Adipose tissue (tissue), 3 donors: ENCODE results near the gene PADI3. TPM values are rescaled to one million over a fixed set of nuclear protein-coding genes. Genes with fewer than 3 reads are reported as not detected.

ENCODE experiments used
- H3K27ac ChIP-seq: one replicate; pipeline ENCODE4 v1.5.1; 2013; ENCODE audit warnings: low read depth, low read length
- WGBS, 3 donors: extraction: QIAGEN DNeasy Blood & Tissue Kit; methylation state at CpG; one replicate each; pipeline ENCODE4 v1.1.7; 2013; 5-methylcytosine and 5-hydroxymethylcytosine counted together
- polyA plus RNA-seq, 3 donors: library from polyadenylated mRNA; stranded (reverse); fragments of 200-250 nt; gene quantifications; one replicate each; pipeline ENCODE4 v1.2.3, GENCODE V29; 2013
- donor health status: healthy with polysubstance abuse.
- donor health status: Bipolar disorder and iron deficiency.
- donor health status: healthy.

The PADI3 gene
- polyA plus RNA-seq, 3 donors, result not detected

GRCh38 chr1:17259233-17259873 lies 10.5 kb downstream of the PADI3 start:
- H3K27ac ChIP-seq, result no peak overlapping the region
- WGBS, 3 donors, result 72 to 82% (median 78%) methylated on average over 24 of the region's 24 CpGs

- WGBS, 3 donors, result 80 to 87% (median 86%) methylated on average over 7 of the region's 7 CpGs
These were observed 11.4 kb downstream of the PADI3 start for GRCh38 chr1:17260264-17260663.

GRCh38 chr1:17260738-17261137 lies 11.8 kb downstream of the PADI3 start:
- WGBS, 3 donors, result 80 to 84% (median 81%) methylated on average over 5 of the region's 5 CpGs
- no peak overlapping the region for H3K27ac ChIP-seq

More at GRCh38 chr1:17260264-17260663, 11.4 kb downstream of the PADI3 start:
- no peak overlapping the region for H3K27ac ChIP-seq

GRCh38 chr1:17263936-17264335 lies 15.0 kb downstream of the PADI3 start:
- no peak overlapping the region for H3K27ac ChIP-seq

- no peak overlapping the region for H3K27ac ChIP-seq
- 87 to 95% (median 94%) methylated on average over 5 of the region's 5 CpGs for WGBS, 3 donors
These were observed 15.6 kb downstream of the PADI3 start for GRCh38 chr1:17264470-17264869.

- WGBS, 3 donors, result 61 to 86% (median 81%) methylated on average over 2 of the region's 2 CpGs
These were observed 16.3 kb downstream of the PADI3 start for GRCh38 chr1:17265162-17265561.

GRCh38 chr1:17265950-17266349 lies 17.1 kb downstream of the PADI3 start:
- WGBS, 3 donors, result 83 to 89% (median 83%) methylated on average over 4 of the region's 4 CpGs
- H3K27ac ChIP-seq, result no peak overlapping the region

More at GRCh38 chr1:17265162-17265561, 16.3 kb downstream of the PADI3 start:
- no peak overlapping the region for H3K27ac ChIP-seq

- no peak overlapping the region for H3K27ac ChIP-seq
- 83 to 89% (median 87%) methylated on average over 23 of the region's 23 CpGs for WGBS, 3 donors
These were observed 22.2 kb downstream of the PADI3 start for GRCh38 chr1:17270891-17271765.

GRCh38 chr1:17272066-17272465 lies 23.2 kb downstream of the PADI3 start:
- 81 to 90% (median 90%) methylated on average over 6 of the region's 6 CpGs for whole genome bisulfite sequencing, 3 donors
- no peak overlapping the region for H3K27ac ChIP-seq

GRCh38 chr1:17272646-17273045 lies 23.7 kb downstream of the PADI3 start:
- 45 to 70% (median 64%) methylated on average over 4 of the region's 4 CpGs for WGBS, 3 donors
- H3K27ac ChIP-seq, result no peak overlapping the region

GRCh38 chr1:17273096-17273495 lies 24.2 kb downstream of the PADI3 start:
- 71 to 76% (median 71%) methylated on average over 13 of the region's 13 CpGs for WGBS, 3 donors
- H3K27ac ChIP-seq, result no peak overlapping the region

- no peak overlapping the region for H3K27ac ChIP-seq
- WGBS, 3 donors, result 40 to 53% (median 44%) methylated on average over 15 of the region's 15 CpGs
These were observed 25.6 kb downstream of the PADI3 start for GRCh38 chr1:17274186-17275170.

GRCh38 chr1:17276568-17276967 lies 27.7 kb downstream of the PADI3 start:
- H3K27ac ChIP-seq, result no peak overlapping the region
- WGBS, 3 donors, result 26 to 63% (median 36%) methylated on average over 11 of the region's 11 CpGs

- no peak overlapping the region for H3K27ac ChIP-seq
- 79 to 92% (median 83%) methylated on average over 8 of the region's 8 CpGs for whole genome bisulfite sequencing, 3 donors
These were observed 28.7 kb downstream of the PADI3 start for GRCh38 chr1:17277511-17278159.

- 64 to 89% (median 86%) methylated on average over 14 of the region's 14 CpGs for WGBS, 3 donors
- no peak overlapping the region for H3K27ac ChIP-seq
These were observed 30.3 kb downstream of the PADI3 start for GRCh38 chr1:17278996-17279830.

GRCh38 chr1:17280436-17280835 lies 31.5 kb downstream of the PADI3 start:
- H3K27ac ChIP-seq, result no peak overlapping the region
- WGBS, 3 donors, result 78 to 90% (median 85%) methylated on average over 7 of the region's 7 CpGs

- no peak overlapping the region for H3K27ac ChIP-seq
- 69 to 92% (median 74%) methylated on average over 2 of the region's 2 CpGs for WGBS, 3 donors
These were observed 32.0 kb downstream of the PADI3 start for GRCh38 chr1:17280894-17281293.
